GM21423 (cell line): ENCODE results near the gene MMP25.
"Not testable (repeated sequence)": the region's sequence is repeated elsewhere in the genome, so short reads cannot be mapped to it uniquely, and the experiment has no call there.

Experiments
- ATAC-seq: cut with Tn5 transposase; IDR thresholded peaks from one replicate; pipeline ENCODE4 v1.9.1; 2021; ENCODE audit warnings: mild to moderate bottlenecking, moderate library complexity; ENCODE audit not compliant: unreplicated experiment

Gene MMP25

GRCh38 chr16:3028716-3029319, 17.5 kb upstream of the MMP25 start:
- ATAC-seq, result no peak

DNA sequence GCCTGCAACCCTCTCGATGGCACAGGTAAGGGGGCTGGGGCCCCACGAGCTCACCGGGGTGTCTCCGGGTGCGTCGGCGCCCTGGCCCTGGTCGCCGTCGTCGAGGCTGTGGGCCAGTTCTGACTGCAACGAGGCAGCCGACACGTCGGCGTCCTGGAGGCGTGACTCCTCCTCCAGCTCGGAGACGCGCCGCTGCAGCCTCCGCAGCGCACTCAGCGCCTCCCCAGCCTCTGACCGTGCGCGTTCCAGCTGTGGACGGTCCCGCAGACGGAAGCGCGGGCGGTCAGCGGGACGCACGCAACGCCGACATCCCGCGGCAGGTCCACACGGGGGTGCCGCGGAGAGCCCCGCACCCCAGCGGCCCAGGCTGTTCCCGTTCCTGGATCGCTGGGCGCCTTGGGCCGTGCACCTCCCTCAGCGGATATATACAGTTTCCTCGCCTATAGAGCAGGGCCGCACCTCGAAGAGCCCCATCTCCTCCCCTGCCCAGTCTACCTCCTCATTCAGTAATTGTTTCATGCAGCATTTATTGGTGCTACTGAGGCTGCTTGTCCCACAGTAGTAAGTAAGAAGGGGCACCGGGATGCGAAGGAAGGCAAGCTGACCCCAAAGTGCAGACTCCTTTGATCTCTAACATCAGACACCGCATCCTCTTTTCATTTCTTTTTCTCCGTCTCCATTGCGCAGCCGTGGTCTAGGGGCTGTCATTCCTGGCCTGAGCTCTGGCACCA, 16.7 kb upstream of the MMP25 start:
- no peak for ATAC-seq

GRCh38 chr16:3030222-3031212, 15.8 kb upstream of the MMP25 start:
- ATAC-seq, result no peak

DNA sequence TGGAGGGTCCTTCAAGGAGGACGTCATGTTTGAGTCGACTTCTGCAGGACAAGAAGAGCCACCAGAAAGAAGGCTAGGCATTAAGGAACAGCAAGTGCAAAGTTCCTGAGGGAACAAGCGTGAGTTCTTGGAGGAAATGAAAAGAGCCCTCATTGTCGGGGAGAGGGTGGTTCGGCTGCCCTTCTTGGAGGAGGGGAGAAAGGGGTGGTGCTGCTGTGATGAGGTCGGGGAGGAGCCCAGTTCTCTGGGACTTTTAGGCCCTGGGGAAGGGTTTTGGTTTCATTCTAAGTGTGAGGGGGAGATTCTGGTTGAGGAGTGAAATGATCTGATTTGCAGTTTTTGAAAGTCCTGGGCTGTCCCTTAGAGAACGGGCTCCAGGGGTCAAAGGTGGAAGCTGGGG, 13.7 kb upstream of the MMP25 start:
- ATAC-seq, result no peak

- no peak for ATAC-seq
These were observed 10.9 kb upstream of the MMP25 start for GRCh38 chr16:3035289-3035971.

DNA sequence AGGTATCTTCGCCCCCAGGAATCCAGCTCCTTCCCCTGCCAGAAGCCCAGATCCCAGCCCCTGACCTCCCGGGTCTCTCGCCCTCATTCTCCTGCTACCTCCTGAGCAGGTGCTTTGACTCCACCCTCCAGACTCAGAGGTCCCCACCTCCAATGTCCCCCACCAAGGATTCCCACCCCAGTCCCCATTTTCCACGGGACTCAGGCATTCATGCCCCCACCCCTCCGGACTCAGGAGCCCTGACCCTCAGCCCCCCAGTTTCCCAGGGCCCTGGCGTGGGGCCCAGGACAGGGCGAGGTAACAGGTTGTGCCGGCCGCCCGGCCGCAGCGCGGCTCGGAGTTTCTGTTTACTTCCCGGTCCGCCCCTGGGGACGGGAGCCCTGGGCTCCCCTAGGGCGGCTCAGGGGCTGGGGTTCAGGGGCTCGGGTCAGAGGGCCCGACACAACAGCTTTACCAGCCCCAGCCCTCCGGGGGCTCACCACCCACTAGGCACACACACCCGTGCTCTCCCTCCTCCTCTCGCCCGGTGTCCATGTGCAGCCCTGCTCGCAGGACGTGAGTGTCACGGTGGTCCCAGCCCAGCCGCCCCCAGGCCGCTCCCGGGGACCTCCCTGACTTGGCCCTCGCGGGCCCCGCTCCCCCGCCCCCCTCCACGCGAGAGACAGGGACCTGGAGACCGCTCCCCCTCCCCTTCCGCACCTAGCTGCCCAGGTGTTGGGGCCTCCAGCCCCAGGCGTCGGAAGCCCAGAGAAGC, 10.2 kb upstream of the MMP25 start:
- no peak for ATAC-seq

DNA sequence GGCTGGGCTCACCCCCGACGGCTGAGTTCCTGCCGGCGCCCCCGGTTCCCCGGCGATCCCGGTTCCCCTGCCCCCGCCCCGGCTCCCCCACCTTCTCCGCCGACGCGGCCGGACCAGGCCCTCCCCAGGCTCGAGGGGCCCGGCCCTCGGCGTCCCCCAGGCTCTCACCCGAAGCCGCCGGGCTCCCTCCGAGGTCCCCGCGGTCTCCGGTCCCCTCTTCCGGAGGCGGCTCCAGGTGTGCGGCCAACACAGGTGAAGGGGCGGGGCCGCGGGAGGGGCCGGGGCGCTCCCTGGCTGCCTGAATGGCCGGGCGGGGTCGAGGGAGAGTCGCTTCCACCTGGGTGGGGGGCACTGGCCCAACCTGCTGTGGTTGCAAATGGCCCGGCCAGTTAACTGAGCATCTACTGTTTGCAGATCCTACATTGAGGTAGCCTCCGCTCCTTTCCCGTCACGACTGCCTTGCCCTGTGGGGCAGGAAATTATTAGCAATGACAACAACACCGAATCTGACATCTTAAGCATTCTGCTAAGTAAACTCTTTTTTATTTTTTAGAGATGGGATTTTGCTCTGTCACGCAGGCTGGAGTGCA, 9.5 kb upstream of the MMP25 start, which contains the start of gene BICDL2:
Gene BICDL2, minus strand, starts transcription at position 219 of the 590 bp plus-strand sequence. CDS start 1,448 bp downstream, outside the sequence.
- no peak for ATAC-seq

GRCh38 chr16:3038256-3038655, 8.1 kb upstream of the MMP25 start:
- ATAC-seq, result no peak

- ATAC-seq, result no peak
These were observed 7.5 kb upstream of the MMP25 start for GRCh38 chr16:3038896-3039295.

DNA sequence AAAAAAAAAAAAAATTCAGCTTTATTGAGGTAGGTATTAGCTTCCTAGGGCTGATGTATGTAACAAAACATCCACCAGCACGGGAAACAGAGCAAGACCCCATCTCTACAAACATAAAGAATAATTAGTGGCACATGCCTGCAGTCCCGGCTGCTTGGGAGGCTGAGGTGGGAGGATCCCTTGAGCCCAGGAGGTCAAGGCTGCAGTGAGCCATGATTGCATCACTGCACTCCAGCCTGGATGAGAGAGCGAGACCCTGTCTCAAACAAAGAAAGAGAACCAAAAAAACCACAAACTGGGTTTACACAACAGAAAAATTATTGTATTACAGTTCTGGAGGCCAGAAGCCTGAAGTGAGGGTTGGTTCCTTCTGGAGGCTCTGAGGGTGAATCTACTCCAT, 4.0 kb upstream of the MMP25 start:
- ATAC-seq, result no peak

DNA sequence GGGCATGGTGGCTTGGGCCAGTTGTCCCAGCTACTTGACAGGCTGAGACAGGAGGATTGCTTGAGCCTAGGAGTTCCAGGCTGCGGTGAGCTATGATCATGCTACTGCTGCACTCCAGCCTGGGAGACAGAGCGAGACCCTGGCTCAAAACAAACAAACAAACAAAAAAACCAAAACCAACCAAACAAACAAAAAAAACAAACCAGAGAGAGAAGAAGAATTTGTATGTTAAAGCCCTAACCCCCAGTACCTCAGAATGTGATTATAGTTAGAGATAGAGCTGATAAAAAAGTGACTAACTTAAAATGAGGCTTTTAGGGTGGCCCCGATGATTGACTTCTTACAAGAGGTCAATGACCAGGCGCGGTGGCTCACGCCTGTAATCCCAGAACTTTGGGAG, 1.7 kb upstream of the MMP25 start:
- no peak for ATAC-seq

DNA sequence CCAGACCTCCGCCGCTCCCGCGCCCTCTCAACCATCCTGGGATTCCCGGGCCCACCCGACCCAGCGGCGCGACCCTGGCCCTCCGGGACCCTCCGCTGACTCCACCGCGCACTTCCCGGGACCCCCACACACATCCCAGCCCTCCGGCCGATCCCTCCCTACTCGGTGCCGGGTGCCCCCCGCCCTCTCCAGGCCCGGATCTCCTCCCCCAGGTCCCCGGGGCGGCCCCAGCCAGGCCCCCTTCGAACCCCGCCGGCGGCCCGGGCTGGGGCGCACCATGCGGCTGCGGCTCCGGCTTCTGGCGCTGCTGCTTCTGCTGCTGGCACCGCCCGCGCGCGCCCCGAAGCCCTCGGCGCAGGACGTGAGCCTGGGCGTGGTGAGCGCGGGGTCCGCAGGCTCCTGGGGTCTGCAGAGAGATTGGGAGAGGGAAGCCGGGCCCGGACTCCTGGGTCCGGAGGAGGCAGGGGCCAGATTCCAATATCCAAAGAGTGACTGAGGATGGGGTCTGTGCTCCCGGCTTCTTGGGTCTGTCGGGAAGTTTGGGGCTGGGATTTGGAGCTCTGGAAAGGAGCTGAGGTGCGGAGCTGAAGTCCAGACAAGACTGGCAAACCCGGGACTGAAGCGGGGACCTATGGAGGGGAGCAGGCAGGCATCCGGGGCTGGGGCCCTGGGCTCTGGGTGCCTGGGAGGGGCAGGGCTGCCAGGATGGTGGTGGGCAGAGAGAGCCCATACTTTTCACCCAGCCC, 453 bp downstream of the MMP25 start:
- ATAC-seq, result no peak

DNA sequence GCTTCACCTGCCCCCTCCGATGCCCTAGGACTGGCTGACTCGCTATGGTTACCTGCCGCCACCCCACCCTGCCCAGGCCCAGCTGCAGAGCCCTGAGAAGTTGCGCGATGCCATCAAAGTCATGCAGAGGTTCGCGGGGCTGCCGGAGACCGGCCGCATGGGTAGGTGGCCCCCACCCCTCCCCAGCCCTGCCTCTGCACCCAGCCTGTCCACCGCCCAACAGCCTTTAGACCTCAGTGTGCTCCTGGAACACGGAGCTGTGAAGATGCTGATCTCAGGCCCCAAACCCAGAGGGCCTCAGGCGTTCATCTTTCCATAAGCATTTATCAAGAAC, 993 bp downstream of the MMP25 start:
- ATAC-seq, result no peak

- ATAC-seq, result no peak
These were observed 3.6 kb downstream of the MMP25 start for GRCh38 chr16:3049921-3050481.

DNA sequence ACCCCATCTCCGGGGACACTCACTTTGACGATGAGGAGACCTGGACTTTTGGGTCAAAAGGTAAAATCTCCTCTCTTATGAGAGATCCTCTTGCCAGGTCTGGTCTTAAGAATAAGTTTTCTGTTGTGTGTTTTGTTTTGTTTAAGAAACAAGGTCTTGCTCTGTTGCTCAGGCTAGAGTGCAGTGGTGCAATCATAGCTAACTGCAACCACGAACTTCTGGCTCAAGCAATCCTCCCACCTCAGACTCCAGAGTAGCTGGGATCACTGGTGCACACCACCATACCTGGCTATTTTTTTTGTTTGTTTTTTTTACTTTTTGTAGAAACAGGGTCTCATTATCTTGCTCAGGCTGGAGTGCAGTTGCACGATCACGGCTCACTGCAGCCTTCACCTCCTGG, 4.1 kb downstream of the MMP25 start:
- ATAC-seq, result no peak

GRCh38 chr16:3051009-3051408, 4.6 kb downstream of the MMP25 start:
- no peak for ATAC-seq

GRCh38 chr16:3051494-3051893, 5.1 kb downstream of the MMP25 start:
- no peak for ATAC-seq

DNA sequence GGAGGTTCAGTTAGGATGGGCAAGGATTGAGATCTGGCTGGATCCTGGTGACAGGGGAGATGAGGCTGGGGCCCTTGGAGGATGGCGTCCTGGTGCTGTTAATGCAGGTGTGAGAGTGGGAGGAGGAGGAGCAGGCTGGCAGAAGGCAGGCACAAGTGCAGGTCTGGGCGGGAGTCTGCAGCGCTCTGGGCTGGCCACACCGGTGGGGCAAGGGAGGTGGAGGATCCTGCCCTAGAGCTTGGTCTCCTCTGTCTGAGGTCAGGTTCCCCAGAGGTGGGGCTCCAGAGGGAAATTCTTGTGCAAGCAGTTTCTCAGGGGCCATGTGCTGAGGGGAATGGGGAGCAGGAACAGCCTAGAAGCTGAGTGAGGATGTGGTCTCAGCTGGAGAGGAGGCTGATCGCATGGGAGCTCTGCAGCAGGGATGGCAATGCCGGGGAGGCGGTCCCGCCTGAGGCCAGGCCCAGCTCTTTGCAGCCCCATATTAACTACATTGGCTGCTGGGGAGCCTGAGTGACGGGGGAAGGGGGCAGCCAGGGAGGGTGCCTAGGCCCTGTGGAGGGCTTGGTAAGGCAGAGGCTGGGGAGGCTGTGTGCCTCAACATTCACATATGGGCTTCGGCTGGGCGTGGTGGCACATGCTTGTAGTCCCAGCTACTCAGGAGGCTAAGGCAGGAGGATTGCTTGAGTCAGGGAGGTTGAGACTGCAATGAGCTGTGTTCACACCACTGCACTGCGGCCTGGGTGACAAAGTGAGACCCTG, 6.4 kb downstream of the MMP25 start:
- ATAC-seq, result not testable (repeated sequence)
